Cardiac fibroblast (primary cell): ENCODE data around the gene OR1F1.
"Not testable (repeated sequence)": the region's sequence is repeated elsewhere in the genome, so short reads cannot be mapped to it uniquely, and the experiment has no call there.

ENCODE experiments used
- DNase-seq, 2 donors: peaks; one replicate each; pipeline versions ENCODE4 v3.0.0 to v3.0.0-alpha.2; 2010; ENCODE audit warnings: low read depth in 2 of 2
- H3K4me3 ChIP-seq, 2 donors: replicated peaks in 1 of 2; 1 replicate in 1 of 2; 2 replicates in 1 of 2; pipeline ENCODE4 v1.5.1; 2011; ENCODE audit warnings: low read depth in 2 of 2, low read length in 2 of 2, mild to moderate bottlenecking in 2 of 2, moderate library complexity in 1 of 2
- TF ChIP-seq, protein P1 (sequence below): IDR thresholded peaks from one replicate; pipeline ENCODE4 v1.5.1; 2011; ENCODE audit warnings: low read depth, mild to moderate bottlenecking, low read length, inconsistent platforms

The OR1F1 gene

DNA sequence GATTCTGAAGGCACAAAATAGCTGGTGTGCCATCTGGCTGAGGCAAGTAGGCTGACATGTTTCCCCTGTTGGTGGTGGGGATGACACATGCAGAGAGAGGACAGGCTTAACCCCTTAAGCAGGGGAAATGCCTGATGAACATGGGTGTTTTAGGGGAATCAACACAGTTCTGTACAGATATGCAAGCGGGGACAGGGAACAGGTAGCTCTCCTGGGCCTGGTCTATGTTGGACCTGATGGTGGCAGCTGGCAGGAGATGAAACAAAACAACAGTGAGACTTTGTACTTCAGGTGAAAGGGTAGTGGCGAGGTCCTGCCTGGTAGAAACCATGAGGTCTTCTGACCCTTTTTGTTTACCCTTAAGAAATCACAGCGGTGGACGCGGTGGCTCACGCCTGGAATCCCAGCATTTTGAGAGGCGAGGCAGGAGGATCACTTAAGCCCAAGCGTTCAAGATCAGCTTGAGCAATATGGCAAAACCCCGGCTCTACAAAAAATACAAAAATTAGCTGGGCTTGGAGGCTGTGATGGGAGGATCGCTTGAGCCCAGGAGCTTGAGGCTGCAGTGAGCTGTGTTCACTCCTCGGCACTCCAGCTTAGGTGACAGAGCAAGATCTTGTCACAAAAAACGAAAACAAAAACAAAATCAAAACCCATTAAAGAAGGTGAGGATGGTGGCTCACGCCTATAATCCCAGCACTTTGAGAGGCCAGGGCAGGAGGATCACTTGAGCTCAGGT, 10.5 kb downstream of the OR1F1 start:
- H3K4me3 ChIP-seq = no peak overlapping the region
- DNase-seq = no peak
- TF ChIP-seq, protein P1, sequence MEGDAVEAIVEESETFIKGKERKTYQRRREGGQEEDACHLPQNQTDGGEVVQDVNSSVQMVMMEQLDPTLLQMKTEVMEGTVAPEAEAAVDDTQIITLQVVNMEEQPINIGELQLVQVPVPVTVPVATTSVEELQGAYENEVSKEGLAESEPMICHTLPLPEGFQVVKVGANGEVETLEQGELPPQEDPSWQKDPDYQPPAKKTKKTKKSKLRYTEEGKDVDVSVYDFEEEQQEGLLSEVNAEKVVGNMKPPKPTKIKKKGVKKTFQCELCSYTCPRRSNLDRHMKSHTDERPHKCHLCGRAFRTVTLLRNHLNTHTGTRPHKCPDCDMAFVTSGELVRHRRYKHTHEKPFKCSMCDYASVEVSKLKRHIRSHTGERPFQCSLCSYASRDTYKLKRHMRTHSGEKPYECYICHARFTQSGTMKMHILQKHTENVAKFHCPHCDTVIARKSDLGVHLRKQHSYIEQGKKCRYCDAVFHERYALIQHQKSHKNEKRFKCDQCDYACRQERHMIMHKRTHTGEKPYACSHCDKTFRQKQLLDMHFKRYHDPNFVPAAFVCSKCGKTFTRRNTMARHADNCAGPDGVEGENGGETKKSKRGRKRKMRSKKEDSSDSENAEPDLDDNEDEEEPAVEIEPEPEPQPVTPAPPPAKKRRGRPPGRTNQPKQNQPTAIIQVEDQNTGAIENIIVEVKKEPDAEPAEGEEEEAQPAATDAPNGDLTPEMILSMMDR = no peak

- no peak overlapping the region for H3K4me3 ChIP-seq
- DNase-seq = no peak
- TF ChIP-seq, protein P1 = no peak
These were observed 15.0 kb downstream of the OR1F1 start for GRCh38 chr16:3202903-3203539.

DNA sequence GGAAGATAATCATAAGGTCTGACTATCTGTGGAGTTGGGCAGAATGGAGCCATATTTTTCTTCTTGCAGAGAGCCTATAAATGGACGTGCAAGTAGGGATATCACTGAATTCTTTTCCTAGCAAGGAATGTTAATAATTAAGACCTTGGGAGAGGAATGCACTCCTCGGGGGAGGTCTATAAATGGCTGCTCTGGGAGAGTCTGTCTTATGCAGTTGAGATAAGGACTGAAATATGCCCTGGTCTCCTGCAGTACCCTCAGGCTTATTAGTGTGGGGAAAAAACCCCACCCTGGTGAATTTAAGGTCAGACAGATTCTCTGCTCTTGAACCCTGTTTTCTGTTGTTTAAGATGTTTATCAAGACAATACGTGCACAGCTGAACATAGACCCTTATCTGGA, 17.9 kb downstream of the OR1F1 start:
- not testable (repeated sequence) for DNase-seq, H3K4me3 ChIP-seq

DNA sequence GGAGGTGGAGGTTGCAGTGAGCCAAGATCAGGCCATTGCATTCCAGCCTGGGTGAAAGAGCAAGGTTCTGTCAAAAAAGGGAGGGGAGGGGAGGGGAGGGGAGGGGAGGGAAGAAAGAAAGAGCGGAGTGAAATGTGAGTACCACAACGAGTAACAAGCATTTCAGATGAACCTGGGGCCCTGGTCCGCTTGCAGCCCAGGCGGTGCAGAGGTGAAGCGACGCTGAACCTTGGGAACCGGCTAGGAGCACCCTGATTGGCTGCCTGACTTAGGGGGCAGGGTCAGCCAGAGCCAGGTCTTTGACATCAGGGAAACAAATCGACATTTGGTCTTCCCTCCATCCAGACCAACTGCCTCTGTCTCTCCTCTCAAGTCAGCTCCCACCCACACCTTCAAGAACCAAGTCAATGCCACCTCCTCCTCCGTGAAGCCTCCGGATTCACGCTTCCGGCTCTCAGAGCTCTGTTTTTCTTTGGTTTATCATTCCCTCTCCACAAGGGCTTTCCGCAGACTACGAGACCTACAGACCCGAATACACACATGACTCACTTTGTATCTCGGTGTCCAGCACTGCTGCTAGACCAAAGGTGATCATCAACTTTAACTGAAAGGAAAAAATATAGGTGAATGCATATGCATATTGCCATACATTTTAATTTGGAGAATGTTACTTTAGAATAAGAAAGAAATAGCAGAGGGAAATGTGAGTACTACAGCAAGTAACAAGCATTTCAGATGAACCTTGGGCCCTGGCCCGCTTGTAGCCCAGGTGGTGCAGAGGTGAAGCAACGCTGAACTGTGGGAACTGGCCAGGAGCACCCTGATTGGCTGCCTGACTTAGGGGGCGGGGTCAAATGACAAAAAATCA, 19.3 kb downstream of the OR1F1 start:
- TF ChIP-seq, protein P1 = no peak
- no peak for DNase-seq
- no peak overlapping the region for H3K4me3 ChIP-seq

DNA sequence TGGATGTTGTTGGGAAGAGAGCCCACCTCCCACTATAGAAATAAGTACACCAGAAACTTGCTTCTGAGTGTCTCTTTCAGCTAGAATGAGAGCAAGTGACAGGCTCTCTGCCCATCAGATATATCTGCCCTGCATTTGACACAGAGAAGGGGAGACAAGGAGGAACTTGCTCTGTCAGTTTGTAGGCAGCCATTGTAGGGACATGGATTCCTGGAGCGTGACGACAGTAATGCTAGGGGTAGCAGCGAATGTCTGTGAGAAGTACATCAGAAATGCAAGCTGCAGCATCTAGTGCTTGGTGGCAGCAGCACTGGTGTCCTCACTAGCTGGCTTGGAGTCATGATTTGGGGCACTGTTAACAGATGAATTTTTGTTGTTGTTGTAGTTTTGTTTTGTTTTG, 24.0 kb downstream of the OR1F1 start:
- no peak for DNase-seq
- no peak overlapping the region for H3K4me3 ChIP-seq
- TF ChIP-seq, protein P1 = no peak

- DNase-seq = no peak
- TF ChIP-seq, protein P1 = no peak
- no peak overlapping the region for H3K4me3 ChIP-seq
These were observed 24.6 kb downstream of the OR1F1 start for GRCh38 chr16:3212567-3212966.
